Measurements from ENCODE around the gene CCDC187.

Gene CCDC187

DNA sequence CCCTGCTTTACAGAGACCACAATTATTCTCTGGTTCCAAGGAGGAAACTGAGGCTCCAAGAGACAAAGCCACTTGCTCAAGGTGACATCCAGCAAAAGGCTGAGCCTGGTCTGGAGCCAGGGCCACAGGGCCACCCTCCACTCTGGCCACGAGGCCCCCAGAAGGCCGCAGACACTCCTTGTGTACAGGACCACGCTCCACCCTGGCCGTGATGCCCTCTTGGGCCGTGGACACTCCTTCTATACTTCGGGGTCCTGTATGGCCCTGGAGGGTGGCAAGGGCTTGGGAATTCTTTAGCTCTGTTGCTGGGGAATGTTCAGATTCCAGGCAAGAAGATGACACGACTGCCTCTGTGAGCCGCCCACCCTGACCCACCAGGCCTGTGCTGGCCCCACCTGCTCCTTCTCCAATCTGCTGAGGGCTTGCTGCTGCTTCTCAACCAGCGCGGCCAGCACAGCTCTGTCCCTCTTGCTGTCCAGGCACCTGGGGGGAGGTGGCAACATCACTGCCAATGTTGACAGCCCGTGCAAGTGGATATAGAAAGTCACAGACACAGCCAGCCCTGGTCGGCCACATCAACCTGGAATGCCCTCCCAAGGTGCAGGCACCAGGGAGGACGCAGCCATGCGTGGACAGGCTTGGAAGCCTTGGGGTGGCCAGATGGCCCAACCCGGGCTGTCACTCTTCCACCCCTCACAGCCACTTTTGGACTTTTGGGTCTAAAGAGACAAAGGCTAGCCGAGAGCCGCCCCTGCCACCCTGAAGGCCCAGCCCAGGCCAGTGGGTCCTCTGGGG is 38.1 kb downstream of the CCDC187 start:
- no peak for DNase-seq

- DNase-seq, result no peak
Measured at GRCh38 chr9:136264441-136265405, 39.2 kb downstream of the CCDC187 start.

GRCh38 chr9:136264031-136264430 is 39.9 kb downstream of the CCDC187 start:
- DNase-seq, result no peak

DNA sequence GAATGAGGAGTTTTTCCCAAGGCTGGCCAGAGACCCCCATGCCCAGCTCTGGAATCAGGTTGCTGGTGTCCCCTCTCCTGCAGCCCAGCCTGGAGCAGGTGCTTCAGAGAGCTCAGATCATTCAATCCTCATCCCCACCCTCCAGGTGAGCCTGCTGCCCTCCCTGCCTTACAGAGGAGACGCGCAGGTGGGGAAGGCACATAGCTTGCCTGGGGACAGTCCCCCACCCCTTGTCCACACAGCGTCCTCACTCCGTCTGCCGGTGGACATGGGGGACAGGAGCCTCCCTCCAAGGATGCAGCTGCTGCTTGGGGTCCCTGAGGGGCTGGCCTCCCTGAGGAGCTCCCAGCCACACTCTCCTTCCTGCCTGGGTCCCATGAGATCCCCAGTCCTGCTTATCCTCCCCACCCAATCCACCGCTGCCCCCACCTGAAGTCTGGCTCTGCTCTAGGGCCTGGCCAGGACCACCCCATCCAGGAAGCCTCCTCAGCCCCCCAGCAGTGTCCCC is 41.2 kb downstream of the CCDC187 start:
- no peak for DNase-seq

DNA sequence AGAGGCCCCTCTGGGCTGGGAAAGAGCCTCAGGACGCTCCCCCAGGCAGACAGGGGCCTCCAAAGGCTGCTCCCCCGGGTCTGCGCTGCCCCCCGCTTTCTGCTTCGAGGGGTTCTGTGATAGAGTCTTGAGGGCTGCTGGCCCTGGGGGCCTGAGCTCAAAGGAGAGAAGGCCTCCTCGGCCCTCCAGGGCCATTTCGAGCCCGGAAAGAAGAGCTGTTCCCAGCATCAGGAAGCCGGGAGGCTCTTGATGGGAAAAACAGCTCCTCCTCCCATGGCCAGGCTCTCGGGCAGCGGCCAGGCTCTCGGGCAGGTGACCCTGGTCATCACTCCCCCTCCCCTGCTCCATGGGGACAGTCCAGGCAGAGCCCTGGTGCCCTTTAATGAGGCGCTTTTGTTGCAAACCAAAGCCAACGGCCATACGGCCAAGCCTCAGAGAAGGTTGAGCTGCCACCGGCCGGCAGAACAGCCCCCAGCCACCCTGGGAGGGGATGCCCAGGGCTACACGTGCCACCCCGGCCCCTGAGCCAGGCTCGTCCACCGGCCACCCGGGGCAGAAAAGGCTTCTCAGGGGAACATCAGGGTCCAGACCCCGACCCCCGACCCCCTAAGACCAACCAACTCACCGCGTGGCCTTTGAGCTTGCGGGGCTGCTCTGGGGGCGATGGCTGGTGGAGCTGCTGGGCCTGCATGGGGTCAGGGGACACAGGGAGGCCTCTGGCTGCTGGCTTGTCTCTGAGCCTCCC is 42.0 kb downstream of the CCDC187 start:
- DNase-seq, result no peak

DNA sequence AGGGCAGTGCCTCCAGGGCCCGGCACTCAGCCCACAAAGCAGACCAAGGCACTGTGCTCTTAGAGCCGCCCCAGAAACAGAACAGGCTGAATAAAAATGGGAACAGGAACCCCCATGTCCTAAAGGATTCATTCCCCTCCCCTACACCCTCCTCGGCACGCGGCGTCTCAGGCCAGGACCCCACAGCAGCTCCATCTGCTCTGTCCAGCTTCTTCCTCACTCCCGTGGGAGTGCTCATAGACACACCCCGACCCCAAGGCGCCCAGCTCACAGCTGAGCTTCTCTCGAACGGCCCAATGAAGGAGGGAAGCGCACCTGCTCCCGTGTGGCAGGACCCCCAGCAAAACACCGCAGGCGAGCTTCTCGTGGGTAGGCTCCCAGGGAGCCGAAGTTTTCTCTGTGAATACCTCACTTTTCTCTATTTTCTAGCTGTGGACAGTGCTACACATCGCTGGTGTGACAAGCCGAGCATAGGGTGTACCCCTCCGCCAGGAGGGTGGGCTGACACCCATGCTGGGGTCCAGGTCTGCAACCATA is 42.9 kb downstream of the CCDC187 start:
- no peak for DNase-seq

DNA sequence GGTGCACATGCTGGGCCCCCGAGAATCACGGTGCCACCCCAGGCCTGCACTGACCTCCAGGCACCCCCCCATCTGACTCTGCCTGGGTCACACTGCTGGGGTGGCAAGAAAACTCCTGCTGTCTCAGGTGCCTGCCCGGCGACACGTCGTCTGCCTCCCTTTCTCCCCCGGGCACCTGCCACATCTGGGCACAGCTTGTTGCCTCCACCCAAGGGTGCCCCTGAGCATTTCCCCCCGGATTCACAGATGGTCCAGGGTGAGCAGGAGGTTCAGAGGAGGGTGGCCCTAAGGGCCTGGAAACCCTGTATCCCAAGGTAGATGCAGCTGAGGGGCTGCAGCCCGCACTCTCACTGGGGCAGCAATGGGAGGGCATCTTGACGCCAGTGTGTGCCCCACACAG is 43.4 kb downstream of the CCDC187 start:
- no peak for DNase-seq

DNA sequence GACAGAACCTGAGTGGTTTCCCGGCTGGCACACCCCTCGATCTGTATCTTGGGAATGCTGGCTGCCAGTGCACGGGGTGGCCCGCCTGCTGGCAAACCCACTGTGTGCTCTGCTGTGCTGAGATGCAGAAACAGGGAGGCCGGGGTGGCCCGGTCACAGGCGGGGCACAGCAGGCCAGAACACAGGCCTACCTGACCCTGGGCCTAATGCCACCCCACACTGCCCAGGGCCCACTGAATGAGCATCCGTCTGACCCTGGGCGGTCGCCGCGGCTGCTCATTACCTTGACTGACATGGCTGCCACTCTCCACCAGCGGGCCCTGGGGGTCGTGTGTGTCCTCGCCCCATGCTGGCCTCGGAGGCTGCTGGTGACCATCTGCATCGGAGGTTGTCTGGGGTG is 44.1 kb downstream of the CCDC187 start:
- no peak for DNase-seq

- no peak for DNase-seq
Measured at GRCh38 chr9:136259517-136259813, 44.4 kb downstream of the CCDC187 start.

DNA sequence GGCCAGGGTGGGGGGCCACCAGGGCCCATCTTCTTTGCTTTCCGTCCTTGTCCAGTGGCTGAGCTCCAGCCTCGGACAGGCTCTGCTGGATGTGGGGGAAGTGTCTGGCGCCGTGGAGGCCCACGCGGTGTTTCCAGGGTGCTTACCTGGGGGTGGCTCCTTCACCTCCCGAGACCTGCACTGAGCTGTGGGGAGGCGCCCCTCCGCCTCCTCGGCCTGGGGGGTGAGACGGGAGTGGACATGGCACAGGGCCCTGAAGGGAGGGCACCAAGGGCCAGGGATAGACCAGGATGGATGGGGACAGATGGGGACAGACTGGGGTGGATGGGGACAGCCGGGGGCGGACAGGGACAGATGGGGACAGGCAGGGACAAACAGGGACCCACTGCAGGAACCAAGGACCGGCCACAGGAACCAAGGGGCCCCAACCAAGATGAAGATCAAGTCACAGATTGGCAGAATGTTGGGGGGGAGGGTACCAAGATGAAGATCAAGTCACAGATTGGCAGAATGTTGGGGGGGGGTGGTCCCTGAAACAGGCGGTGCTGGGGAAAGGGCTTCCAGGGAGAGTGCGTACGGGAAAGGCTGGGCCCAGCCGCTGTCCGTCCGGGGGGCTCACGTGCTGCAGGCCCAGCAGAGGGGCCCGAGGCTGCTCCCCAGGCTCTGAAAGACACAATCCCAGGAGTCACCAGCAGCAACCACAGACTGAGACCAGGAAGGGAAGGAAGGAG is 44.9 kb downstream of the CCDC187 start:
- DNase-seq, result no peak

DNA sequence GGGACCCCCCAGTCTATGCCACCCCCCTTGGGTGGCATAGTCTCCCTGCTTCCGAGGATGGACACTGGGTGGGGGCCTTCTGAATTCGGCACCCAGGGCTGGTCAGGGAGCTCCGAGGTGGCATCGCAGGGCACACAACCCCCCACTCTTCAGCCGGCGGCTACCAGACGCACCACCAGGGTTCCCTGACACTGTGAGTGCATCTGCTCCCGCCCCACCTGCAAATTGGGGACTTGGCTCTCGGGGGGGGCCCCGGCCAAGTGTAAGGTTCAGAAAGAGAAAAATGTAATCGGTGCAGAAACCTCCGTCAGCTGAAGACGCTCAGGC is 45.6 kb downstream of the CCDC187 start:
- DNase-seq, result no peak

GRCh38 chr9:136257381-136258298 is 46.3 kb downstream of the CCDC187 start:
- no peak for DNase-seq

GRCh38 chr9:136255896-136256890 is 47.7 kb downstream of the CCDC187 start:
- no peak for DNase-seq

DNA sequence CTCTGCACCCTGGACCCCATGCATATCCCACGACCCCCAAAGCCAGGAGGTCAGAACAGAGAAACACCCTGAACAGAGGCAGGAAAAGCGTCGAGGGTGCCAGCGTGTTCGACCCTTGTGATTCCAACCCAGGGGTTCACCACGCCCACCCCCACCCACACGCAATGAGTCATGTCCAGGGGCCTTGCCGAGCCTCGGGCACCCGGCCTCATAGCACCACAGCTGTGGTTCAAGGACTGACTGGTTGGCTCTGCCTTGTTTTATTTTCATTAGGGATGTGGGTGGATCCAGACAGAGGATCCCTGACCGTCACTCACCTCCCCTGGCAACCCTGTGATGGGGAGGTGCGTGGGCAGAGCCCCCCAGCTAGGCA is 48.7 kb downstream of the CCDC187 start:
- no peak for DNase-seq

DNA sequence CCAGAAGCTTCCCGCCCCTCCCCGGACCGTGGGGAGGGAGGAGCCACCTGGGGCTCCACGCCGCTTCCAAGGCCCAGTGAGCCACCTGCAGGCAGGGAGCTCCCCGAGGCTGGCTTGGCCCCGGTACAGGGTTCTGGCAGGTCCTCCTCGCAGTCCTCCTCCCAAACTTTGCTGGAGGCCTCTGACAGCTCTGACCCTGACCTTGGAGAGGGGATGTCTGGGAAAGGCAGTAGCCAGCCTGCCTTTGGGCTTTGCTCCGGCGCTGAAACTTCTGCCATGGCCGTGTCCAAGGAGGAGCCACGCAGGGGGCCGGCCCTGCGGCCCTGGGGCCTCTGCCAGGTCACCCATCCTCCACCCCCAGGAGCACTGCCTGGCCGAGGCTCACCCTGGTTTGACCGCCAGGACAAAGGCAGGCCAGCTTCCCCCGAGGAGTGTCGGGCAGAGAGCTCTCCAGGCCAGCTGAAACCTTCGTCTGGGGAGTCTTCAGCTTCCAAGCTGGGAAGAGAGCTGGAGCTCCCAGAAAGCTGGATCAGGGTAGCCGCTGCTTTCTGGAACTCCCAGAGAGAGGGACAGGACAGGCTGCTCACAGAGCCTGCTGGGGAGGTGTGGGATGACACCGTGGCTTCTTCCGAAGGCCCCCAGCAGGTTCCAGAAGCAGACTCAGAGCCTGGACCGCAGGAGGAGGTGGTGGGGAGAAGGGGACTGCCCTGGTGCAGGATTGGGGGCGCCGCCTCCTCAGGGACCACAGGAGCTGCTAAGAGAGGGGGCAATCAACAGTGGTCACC is 49.3 kb downstream of the CCDC187 start:
- DNase-seq, result no peak

DNA sequence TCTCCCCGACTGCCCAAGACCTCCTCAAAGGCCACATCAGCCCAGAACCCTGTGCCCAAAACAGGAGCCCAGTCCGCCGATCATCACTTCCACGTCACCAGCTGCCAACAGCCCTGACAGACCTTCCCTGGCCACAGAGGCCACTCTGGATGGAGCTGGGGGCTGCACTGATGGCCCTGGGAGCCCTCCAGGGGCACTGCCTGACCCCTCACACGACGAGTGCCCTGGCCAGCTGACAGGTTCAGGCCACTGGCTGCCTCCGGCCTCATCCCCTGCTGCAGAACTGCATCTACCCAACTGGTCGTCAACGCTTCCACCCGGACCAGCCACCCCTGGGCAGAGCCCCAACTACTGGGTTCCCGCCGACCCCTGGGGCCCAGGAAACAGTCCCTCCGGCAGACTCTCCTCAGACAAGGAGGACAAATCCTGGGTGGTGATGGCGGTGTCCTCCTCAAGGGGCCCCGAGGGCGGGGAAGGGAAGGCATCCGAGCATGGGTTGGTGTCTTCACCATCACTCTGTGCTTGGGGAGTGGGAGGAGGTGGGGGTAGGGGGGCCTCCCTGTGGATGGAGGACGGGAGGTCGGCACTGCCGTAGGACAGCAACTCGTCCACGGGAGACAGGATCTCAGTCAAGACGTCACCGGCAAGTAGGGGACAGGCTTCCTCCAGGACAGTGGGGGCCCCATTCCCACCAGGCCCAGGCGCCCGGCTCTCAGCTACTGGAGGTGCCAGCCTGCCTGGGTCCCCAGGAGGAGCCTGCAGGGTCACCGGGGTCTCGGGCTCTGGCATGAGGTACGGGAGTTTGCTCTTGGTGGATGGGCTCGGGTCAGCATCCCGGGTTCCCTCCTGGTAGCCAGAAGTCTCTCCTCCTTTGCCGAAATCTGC is 50.4 kb downstream of the CCDC187 start:
- no peak for DNase-seq

DNA sequence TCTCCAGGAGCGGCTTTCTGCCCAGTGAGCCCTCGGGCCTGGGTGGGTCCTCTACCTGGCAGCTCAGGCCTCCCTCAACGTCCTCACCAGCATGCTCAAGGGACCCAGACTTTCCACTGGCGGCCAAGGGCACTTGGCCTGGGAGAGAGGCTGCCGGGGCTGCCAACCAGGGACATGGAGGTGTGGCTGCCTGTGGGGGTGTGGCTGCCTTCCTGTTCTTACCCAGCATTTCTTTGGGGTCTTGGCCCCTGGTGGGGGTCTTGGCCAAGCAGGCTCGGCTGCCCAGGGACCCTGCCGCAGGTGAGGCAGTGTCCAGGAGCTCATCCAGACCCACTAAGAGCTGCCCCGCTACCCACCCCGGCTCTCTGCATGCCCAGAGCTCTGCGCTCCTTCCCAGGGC is 51.0 kb downstream of the CCDC187 start:
- no peak for DNase-seq

- DNase-seq, result no peak
Measured at GRCh38 chr9:136252281-136252680, 51.6 kb downstream of the CCDC187 start.

Data from CD4-positive, alpha-beta T cell treated with Interleukin-6 for 4 hours (primary cell).